Neural cell (in vitro differentiated cells): ENCODE data around the gene DNAI4. TPM values are rescaled to one million over a fixed set of nuclear protein-coding genes. Genes with fewer than 3 reads are reported as not detected.

Experiments used
- H2AFZ ChIP-seq: fragments of 200-600, 300-800 bp; sonication (generic), shearing (Covaris generic); 2 replicates; pipeline ENCODE4 v1.6.0; 2014; ENCODE audit warnings: low read depth, mild to moderate bottlenecking, antibody characterized with exemption, low read length, moderate library complexity
- H3F3A ChIP-seq: fragments of 200-600 bp; shearing (Covaris generic); 2 replicates; pipeline ENCODE4 v1.6.1; 2016; ENCODE audit warnings: mild to moderate bottlenecking, moderate library complexity, mixed read lengths, antibody characterized with exemption, low read length; ENCODE audit not compliant: insufficient read depth, poor library complexity, severe bottlenecking
- H3K27ac ChIP-seq: fragments of 200-600, 300-800 bp; sonication (generic), shearing (Covaris generic); 2 replicates; pipeline ENCODE4 v1.5.1; 2014; ENCODE audit warnings: mild to moderate bottlenecking, low read length, moderate library complexity
- H3K27me3 ChIP-seq: fragments of 300-800, 200-600 bp; sonication (generic), shearing (Covaris generic); 2 replicates; pipeline ENCODE4 v1.6.0; 2014; ENCODE audit warnings: mild to moderate bottlenecking, low read depth, low read length, moderate library complexity; ENCODE audit not compliant: insufficient read depth
- H3K36me3 ChIP-seq: fragments of 300-800, 200-600 bp; sonication (generic), shearing (Covaris generic); 2 replicates; pipeline ENCODE4 v1.5.1; 2014; ENCODE audit warnings: mild to moderate bottlenecking, antibody characterized with exemption, low read length, moderate library complexity; ENCODE audit not compliant: insufficient read depth
- H3K4me2 ChIP-seq: fragments of 300-800, 200-600 bp; sonication (generic), shearing (Covaris generic); 2 replicates; pipeline ENCODE4 v1.6.0; 2014; ENCODE audit warnings: mild to moderate bottlenecking, low read length
- H3K4me3 ChIP-seq: fragments of 300-800, 200-600 bp; sonication (generic), shearing (Covaris generic); 2 replicates; pipeline ENCODE4 v1.5.1; 2014; ENCODE audit warnings: mild to moderate bottlenecking, low read length, moderate library complexity
- H3K79me2 ChIP-seq: fragments of 200-600 bp; shearing (Covaris generic); replicated peaks from 2 replicates; pipeline ENCODE4 v1.6.0; 2014; ENCODE audit warnings: mild to moderate bottlenecking, low read length, moderate library complexity; ENCODE audit not compliant: insufficient read depth
- H3K9ac ChIP-seq: fragments of 300-800, 200-600 bp; sonication (generic), shearing (Covaris generic); 2 replicates; pipeline ENCODE4 v1.6.1; 2016; ENCODE audit warnings: mild to moderate bottlenecking, low read length, mixed read lengths
- H3K9me2 ChIP-seq: fragments of 200-600 bp; shearing (Covaris generic); 2 replicates; pipeline ENCODE4 v1.6.1; 2016; ENCODE audit warnings: mild to moderate bottlenecking, low read length, mixed read lengths; ENCODE audit not compliant: insufficient read depth
- H3K9me3 ChIP-seq: fragments of 200-600, 300-800 bp; sonication (generic), shearing (Covaris generic); 2 replicates; pipeline ENCODE4 v1.6.1; 2016; ENCODE audit warnings: mild to moderate bottlenecking, mixed run types, low read length, moderate library complexity, mixed read lengths
- H4K20me1 ChIP-seq: fragments of 200-600 bp; shearing (Covaris generic); 2 replicates; pipeline ENCODE4 v1.6.1; 2016; ENCODE audit warnings: mild to moderate bottlenecking, mixed run types; ENCODE audit not compliant: insufficient read depth
- EP300 ChIP-seq: fragments of 450-650 bp; conservative IDR thresholded peaks from 2 replicates; pipeline ENCODE4 v1.6.1; 2014; ENCODE audit warnings: antibody characterized with exemption, mild to moderate bottlenecking, moderate library complexity; ENCODE audit not compliant: poor library complexity, severe bottlenecking
- EZH2 ChIP-seq: fragments of 200-600, 300-800 bp; shearing (Covaris generic), sonication (generic); IDR thresholded peaks from 2 replicates; pipeline ENCODE4 v1.6.1; 2014; ENCODE audit warnings: antibody characterized with exemption, low read length, borderline replicate concordance, mild to moderate bottlenecking; ENCODE audit not compliant: insufficient read depth, poor library complexity, severe bottlenecking
- MXI1 ChIP-seq: fragments of 450-650 bp; conservative IDR thresholded peaks from 2 replicates; pipeline ENCODE4 v1.6.1; 2014; ENCODE audit warnings: antibody characterized with exemption, mild to moderate bottlenecking; ENCODE audit not compliant: poor library complexity, severe bottlenecking
- POLR2AphosphoS5 ChIP-seq: IDR thresholded peaks from 2 replicates; pipeline ENCODE4 v1.6.1; 2012
- RAD21 ChIP-seq: fragments of 450-650 bp; conservative IDR thresholded peaks from 2 replicates; pipeline ENCODE4 v1.6.1; 2014; ENCODE audit warnings: antibody characterized with exemption, mild to moderate bottlenecking, moderate library complexity
- REST ChIP-seq: IDR thresholded peaks from 2 replicates; pipeline ENCODE4 v1.6.1; 2012; ENCODE audit warnings: borderline replicate concordance
- SMC3 ChIP-seq: fragments of 450-650 bp; conservative IDR thresholded peaks from 2 replicates; pipeline ENCODE4 v1.6.1; 2014; ENCODE audit warnings: antibody characterized with exemption, mild to moderate bottlenecking, moderate library complexity; ENCODE audit not compliant: poor library complexity
- TAF1 ChIP-seq: IDR thresholded peaks from 2 replicates; pipeline ENCODE4 v1.6.1; 2012; ENCODE audit warnings: low read depth
- polyA plus RNA-seq: library from polyadenylated mRNA; depleted of rRNA; stranded (reverse); fragments of >200 nt; gene quantifications from 2 replicates; pipeline ENCODE4 v1.2.3, GENCODE V29; 2014
- TF ChIP-seq, protein P1 (sequence below): fragments of 450-650 bp; IDR thresholded peaks from 2 replicates; pipeline ENCODE4 v1.5.1; 2014; ENCODE audit warnings: antibody characterized with exemption, mild to moderate bottlenecking, moderate library complexity; ENCODE audit not compliant: poor library complexity, severe bottlenecking

DNAI4 gene
- polyA plus RNA-seq, 1 donor from 2014 or later = 4.5 TPM

- no peak overlapping the region for H3K9ac ChIP-seq
- no peak overlapping the region for H3K4me3 ChIP-seq
- H3K27me3 ChIP-seq = no peaks in the 10 kb centered on the region
- H3K9me3 ChIP-seq = no peaks in the 10 kb centered on the region
- H3K79me2 ChIP-seq = peaks cover 7% of the 10 kb centered on the region
- H3K27ac ChIP-seq = no peak overlapping the region
- H2AFZ ChIP-seq = no peak overlapping the region
- TF ChIP-seq EP300 (no peak), RAD21 (no peak), TAF1 (no peak), REST (no peak), POLR2AphosphoS5 (no peak), EZH2 (no peak), MXI1 (no peak), SMC3 (no peak)
- TF ChIP-seq, protein P1, sequence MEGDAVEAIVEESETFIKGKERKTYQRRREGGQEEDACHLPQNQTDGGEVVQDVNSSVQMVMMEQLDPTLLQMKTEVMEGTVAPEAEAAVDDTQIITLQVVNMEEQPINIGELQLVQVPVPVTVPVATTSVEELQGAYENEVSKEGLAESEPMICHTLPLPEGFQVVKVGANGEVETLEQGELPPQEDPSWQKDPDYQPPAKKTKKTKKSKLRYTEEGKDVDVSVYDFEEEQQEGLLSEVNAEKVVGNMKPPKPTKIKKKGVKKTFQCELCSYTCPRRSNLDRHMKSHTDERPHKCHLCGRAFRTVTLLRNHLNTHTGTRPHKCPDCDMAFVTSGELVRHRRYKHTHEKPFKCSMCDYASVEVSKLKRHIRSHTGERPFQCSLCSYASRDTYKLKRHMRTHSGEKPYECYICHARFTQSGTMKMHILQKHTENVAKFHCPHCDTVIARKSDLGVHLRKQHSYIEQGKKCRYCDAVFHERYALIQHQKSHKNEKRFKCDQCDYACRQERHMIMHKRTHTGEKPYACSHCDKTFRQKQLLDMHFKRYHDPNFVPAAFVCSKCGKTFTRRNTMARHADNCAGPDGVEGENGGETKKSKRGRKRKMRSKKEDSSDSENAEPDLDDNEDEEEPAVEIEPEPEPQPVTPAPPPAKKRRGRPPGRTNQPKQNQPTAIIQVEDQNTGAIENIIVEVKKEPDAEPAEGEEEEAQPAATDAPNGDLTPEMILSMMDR = no peak
- H3K9me2 ChIP-seq = no peaks in the 10 kb centered on the region
- no peaks in the 10 kb centered on the region for H4K20me1 ChIP-seq
- H3K4me2 ChIP-seq = no peak overlapping the region
- H3F3A ChIP-seq = no peaks in the 10 kb centered on the region
- peaks cover 4% of the 10 kb centered on the region for H3K36me3 ChIP-seq
These were observed 19.9 kb upstream of the DNAI4 start for GRCh38 chr1:66944330-66945274.

- Histone ChIP-seq H3K9me3 (no peaks in the 10 kb centered on the region), H3K9me2 (no peaks in the 10 kb centered on the region), H3K79me2 (peaks cover 18% of the 10 kb centered on the region), H3K36me3 (peaks cover 4% of the 10 kb centered on the region), H3K4me3 (no peak overlapping the region), H3K27me3 (no peaks in the 10 kb centered on the region), H3K9ac (no peak overlapping the region), H3K27ac (no peak overlapping the region), H4K20me1 (no peaks in the 10 kb centered on the region), H2AFZ (no peak overlapping the region), H3F3A (no peaks in the 10 kb centered on the region), H3K4me2 (no peak overlapping the region)
- TF ChIP-seq REST = no peak
These were observed 18.8 kb upstream of the DNAI4 start for GRCh38 chr1:66943361-66943969.
